Cerebellar nuclear complex (tissue), 1 donor: ENCODE measurements around the gene TRIP12.
"Not testable (repeated sequence)": the region's sequence is repeated elsewhere in the genome, so short reads cannot be mapped to it uniquely, and the experiment has no call there.

Experiments used
- DNase-seq, 2 experiments: peaks; one replicate each; lab custom pipeline; 2025; lab: John Stamatoyannopoulos, UW

The TRIP12 gene

GRCh38 chr2:229920011-229920641, 1.7 kb downstream of the TRIP12 start:
- no peak for DNase-seq

GRCh38 chr2:229917793-229918192, 4.0 kb downstream of the TRIP12 start:
- DNase-seq = no peak

GRCh38 chr2:229914171-229914570, 7.6 kb downstream of the TRIP12 start:
- DNase-seq = no peak

- no peak for DNase-seq
These were observed 10.9 kb downstream of the TRIP12 start for GRCh38 chr2:229910832-229911412.

- no peak for DNase-seq
These were observed 11.5 kb downstream of the TRIP12 start for GRCh38 chr2:229910147-229910831.

GRCh38 chr2:229909090-229909489, 12.7 kb downstream of the TRIP12 start:
- DNase-seq = no peak

GRCh38 chr2:229905601-229906000, 16.2 kb downstream of the TRIP12 start:
- DNase-seq = no peak

- no peak for DNase-seq
These were observed 18.8 kb downstream of the TRIP12 start for GRCh38 chr2:229903037-229903436.

GRCh38 chr2:229901819-229902218, 20.0 kb downstream of the TRIP12 start:
- no peak for DNase-seq

- not testable (repeated sequence) for DNase-seq
These were observed 21.3 kb downstream of the TRIP12 start for GRCh38 chr2:229900514-229900913.

- DNase-seq = no peak
These were observed 21.8 kb downstream of the TRIP12 start for GRCh38 chr2:229900012-229900411.

- DNase-seq = no peak
These were observed 22.2 kb downstream of the TRIP12 start for GRCh38 chr2:229899604-229900003.

GRCh38 chr2:229896857-229897256, 25.0 kb downstream of the TRIP12 start:
- no peak for DNase-seq

GRCh38 chr2:229889023-229889422, 32.8 kb downstream of the TRIP12 start:
- DNase-seq = no peak

GRCh38 chr2:229888031-229888430, 33.8 kb downstream of the TRIP12 start:
- no peak for DNase-seq

- DNase-seq = no peak
These were observed 34.4 kb downstream of the TRIP12 start for GRCh38 chr2:229887441-229887840.

GRCh38 chr2:229884775-229885699, 36.8 kb downstream of the TRIP12 start:
- DNase-seq = no peak

- DNase-seq = no peak
These were observed 39.2 kb downstream of the TRIP12 start for GRCh38 chr2:229882583-229882982.

GRCh38 chr2:229880892-229881586, 40.8 kb downstream of the TRIP12 start:
- no peak for DNase-seq

GRCh38 chr2:229879191-229879950, 42.4 kb downstream of the TRIP12 start:
- no peak for DNase-seq

GRCh38 chr2:229875549-229875948, 46.3 kb downstream of the TRIP12 start:
- DNase-seq = no peak
